ENCODE results near the gene CHAT. TPM values are rescaled to one million over a fixed set of nuclear protein-coding genes. Genes with fewer than 3 reads are reported as not detected.

The CHAT gene
- total RNA-seq, 1 experiment from 2014 or later, result not detected

DNA sequence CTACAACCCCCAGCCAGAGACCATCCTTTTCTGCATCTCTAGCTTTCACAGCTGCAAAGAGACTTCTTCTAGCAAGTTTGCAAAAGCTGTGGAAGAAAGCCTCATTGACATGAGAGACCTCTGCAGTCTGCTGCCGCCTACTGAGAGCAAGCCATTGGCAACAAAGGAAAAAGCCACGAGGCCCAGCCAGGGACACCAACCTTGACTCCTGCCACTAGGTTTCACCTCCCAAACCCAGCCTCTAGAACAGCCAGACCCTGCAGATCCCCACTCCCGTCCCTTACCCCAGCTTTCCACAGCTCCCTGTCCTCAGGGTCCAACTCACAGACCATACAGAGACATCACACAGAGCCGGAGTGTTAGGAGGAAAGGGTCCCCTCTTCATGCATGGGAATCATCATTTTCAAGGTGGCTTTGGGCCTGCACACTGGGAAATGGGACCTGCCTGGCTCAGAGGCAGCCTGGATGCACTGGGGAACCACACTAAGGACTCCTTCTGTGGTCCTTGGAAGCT is 51.1 kb downstream of the CHAT start:
- H4K91ac ChIP-seq (ENCODE audit: insufficient read length, low read depth, low read length), result no peak overlapping the region
- no peak overlapping the region for H4K5ac ChIP-seq (ENCODE audit: insufficient read length, low read depth, low read length)
- H2BK120ac ChIP-seq (ENCODE audit: low read depth, low read length, poor library complexity, severe bottlenecking), result no peak overlapping the region
- no peaks in the 10 kb centered on the region; a peak in 1 of 7 replicates for H3K36me3 Mint-ChIP-seq (ENCODE audit: insufficient read depth in 1 of 3, low read depth in 3 of 3)
- H3K27me3 ChIP-seq (ENCODE audit: insufficient read depth, low read length), result peaks cover 3% of the 10 kb centered on the region; the same call in 1 of the 2 replicates
- no CpG with 5 or more reads among the region's 4 CpGs for WGBS (ENCODE audit: extremely low coverage, insufficient read length, low lambda C conversion rate)
- no peak overlapping the region for H4K8ac ChIP-seq (replicated peaks; ENCODE audit: insufficient read length, low read depth, low read length)
- no peak overlapping the region for H3K27ac ChIP-seq (ENCODE audit: insufficient read length, low read depth, low read length)
- H3K18ac ChIP-seq (ENCODE audit: insufficient read length, low read depth, low read length), result no peak overlapping the region
- H3K27me3 Mint-ChIP-seq (ENCODE audit: low read depth), result peaks cover 91% of the 10 kb centered on the region
- H3K9me3 Mint-ChIP-seq, result peaks cover 2% of the 10 kb centered on the region in 2 experiments; a peak in 4 of 5 replicates
- H3K14ac ChIP-seq (ENCODE audit: insufficient read depth, low read length), result no peak overlapping the region; the same call in 1 of the 2 replicates
- no peaks in the 10 kb centered on the region for H3K79me1 ChIP-seq (ENCODE audit: insufficient read depth, low read depth, low read length, poor library complexity, severe bottlenecking)
- no peak overlapping the region for H3K4me2 ChIP-seq (ENCODE audit: insufficient read depth, insufficient read length, low read length)
- DNase-seq, result peak; percentile 24
- H3K9ac ChIP-seq (ENCODE audit: extremely low read depth, insufficient read length, low read length), result no peak overlapping the region
- H2BK5ac ChIP-seq (ENCODE audit: insufficient read length, low read length), result no peak overlapping the region
- no peak overlapping the region for H3K56ac ChIP-seq (ENCODE audit: insufficient read length, low read depth, low read length)
- no peak overlapping the region for H2BK20ac ChIP-seq (ENCODE audit: low read depth, low read length, poor library complexity, severe bottlenecking)
- peaks cover 13 to 16% of the 10 kb centered on the region in 2 experiments for H3K4me1 Mint-ChIP-seq
- peak overlapping the region in 1 of 3 experiments; percentile 76; a peak in 1 of 7 replicates for H3K27ac Mint-ChIP-seq
- H3K23me2 ChIP-seq (ENCODE audit: insufficient read length, low read depth, low read length, poor library complexity, severe bottlenecking), result no peaks in the 10 kb centered on the region
- no peaks in the 10 kb centered on the region for H4K20me1 ChIP-seq (ENCODE audit: control insufficient read depth, insufficient read depth, insufficient read length)
- H3K23ac ChIP-seq (ENCODE audit: insufficient read length, low read depth, low read length), result no peak overlapping the region
- H3K4me3 Mint-ChIP-seq, result no peak overlapping the region
- TF ChIP-seq, protein P1, sequence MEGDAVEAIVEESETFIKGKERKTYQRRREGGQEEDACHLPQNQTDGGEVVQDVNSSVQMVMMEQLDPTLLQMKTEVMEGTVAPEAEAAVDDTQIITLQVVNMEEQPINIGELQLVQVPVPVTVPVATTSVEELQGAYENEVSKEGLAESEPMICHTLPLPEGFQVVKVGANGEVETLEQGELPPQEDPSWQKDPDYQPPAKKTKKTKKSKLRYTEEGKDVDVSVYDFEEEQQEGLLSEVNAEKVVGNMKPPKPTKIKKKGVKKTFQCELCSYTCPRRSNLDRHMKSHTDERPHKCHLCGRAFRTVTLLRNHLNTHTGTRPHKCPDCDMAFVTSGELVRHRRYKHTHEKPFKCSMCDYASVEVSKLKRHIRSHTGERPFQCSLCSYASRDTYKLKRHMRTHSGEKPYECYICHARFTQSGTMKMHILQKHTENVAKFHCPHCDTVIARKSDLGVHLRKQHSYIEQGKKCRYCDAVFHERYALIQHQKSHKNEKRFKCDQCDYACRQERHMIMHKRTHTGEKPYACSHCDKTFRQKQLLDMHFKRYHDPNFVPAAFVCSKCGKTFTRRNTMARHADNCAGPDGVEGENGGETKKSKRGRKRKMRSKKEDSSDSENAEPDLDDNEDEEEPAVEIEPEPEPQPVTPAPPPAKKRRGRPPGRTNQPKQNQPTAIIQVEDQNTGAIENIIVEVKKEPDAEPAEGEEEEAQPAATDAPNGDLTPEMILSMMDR (conservative IDR thresholded peaks at IDR 0.05), result no peak
- H3K4ac ChIP-seq (ENCODE audit: low read depth, low read length), result no peak overlapping the region
- H3K4me1 ChIP-seq (ENCODE audit: insufficient read depth, low read length), result no peaks in the 10 kb centered on the region
- H3K9me3 ChIP-seq (ENCODE audit: control insufficient read depth, low read depth, low read length), result no peaks in the 10 kb centered on the region
- no peak overlapping the region for H2BK15ac ChIP-seq (ENCODE audit: low read depth, low read length)
- H2AK5ac ChIP-seq (ENCODE audit: insufficient read length, low read length), result no peak overlapping the region
- H3T11ph ChIP-seq (ENCODE audit: low read length), result no peak overlapping the region
- H2AFZ ChIP-seq (ENCODE audit: low read length), result no peak overlapping the region
- H3K79me2 ChIP-seq (ENCODE audit: insufficient read depth, low read length), result no peaks in the 10 kb centered on the region
- no peak overlapping the region for H2BK12ac ChIP-seq (ENCODE audit: insufficient read length, low read depth, low read length)
